ENCODE data around the gene GALNTL6.

DNA sequence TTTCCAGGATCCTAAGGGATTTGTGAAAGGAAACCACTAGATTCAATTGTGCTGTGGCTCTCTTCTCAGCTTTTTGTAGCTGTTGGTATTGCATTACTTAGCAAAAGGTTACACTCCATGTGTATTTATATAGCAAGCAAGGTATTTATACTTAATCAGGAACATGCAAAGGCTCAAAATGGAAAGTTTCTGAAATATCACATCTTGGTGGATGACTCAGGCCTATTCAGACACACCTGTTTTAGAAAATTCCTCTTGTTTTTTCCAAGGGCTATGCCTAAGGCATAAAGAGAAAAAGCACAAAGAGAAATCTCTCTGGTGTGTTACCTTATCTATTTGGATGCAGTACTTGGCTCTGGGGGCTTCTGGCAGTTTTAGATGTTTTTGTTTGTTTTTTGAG lies 1211.0 kb downstream of the GALNTL6 start:
- TF ChIP-seq EZH2 (IDR thresholded peaks at IDR 0.05; ENCODE audit: borderline replicate concordance, low read depth, low read length, severe bottlenecking) (no peak), POLR2A (IDR thresholded peaks at IDR 0.05; ENCODE audit: low read depth, low read length) (no peak), GATA2 (IDR thresholded peaks at IDR 0.05; ENCODE audit: insufficient read depth, insufficient read length, low read depth, low read length) (no peak), POLR2AphosphoS5 (IDR thresholded peaks at IDR 0.05; ENCODE audit: insufficient read depth, low read depth, low read length) (no peak), JUN (IDR thresholded peaks at IDR 0.05; ENCODE audit: borderline replicate concordance, insufficient read depth, insufficient read length, low read depth) (no peak)
- TF ChIP-seq, protein P1, sequence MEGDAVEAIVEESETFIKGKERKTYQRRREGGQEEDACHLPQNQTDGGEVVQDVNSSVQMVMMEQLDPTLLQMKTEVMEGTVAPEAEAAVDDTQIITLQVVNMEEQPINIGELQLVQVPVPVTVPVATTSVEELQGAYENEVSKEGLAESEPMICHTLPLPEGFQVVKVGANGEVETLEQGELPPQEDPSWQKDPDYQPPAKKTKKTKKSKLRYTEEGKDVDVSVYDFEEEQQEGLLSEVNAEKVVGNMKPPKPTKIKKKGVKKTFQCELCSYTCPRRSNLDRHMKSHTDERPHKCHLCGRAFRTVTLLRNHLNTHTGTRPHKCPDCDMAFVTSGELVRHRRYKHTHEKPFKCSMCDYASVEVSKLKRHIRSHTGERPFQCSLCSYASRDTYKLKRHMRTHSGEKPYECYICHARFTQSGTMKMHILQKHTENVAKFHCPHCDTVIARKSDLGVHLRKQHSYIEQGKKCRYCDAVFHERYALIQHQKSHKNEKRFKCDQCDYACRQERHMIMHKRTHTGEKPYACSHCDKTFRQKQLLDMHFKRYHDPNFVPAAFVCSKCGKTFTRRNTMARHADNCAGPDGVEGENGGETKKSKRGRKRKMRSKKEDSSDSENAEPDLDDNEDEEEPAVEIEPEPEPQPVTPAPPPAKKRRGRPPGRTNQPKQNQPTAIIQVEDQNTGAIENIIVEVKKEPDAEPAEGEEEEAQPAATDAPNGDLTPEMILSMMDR (IDR thresholded peaks at IDR 0.05; ENCODE audit: extremely low read depth in 1 of 2, insufficient read depth in 1 of 2, low read depth in 1 of 2, low read length in 2 of 2), result no peak
- TF ChIP-seq, protein P2, sequence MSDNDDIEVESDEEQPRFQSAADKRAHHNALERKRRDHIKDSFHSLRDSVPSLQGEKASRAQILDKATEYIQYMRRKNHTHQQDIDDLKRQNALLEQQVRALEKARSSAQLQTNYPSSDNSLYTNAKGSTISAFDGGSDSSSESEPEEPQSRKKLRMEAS (IDR thresholded peaks at IDR 0.05; ENCODE audit: insufficient read depth, insufficient read length), result no peak

Data from endothelial cell of umbilical vein (primary cell).